Activated naive CD8-positive, alpha-beta T cell treated with anti-CD3 and anti-CD28 coated beads for 36 hours (primary cell): ENCODE data around the gene GSG1L. TPM values are rescaled to one million over a fixed set of nuclear protein-coding genes. Genes with fewer than 3 reads are reported as not detected.

Experiments used
- DNase-seq: peaks from one replicate; pipeline ENCODE4 v3.0.0; 2021
- H3K27ac Mint-ChIP-seq: one replicate; pipeline ENCODE4 v1.8.0; 2022; ENCODE audit warnings: mild to moderate bottlenecking, moderate library complexity, mixed read lengths
- H3K27me3 Mint-ChIP-seq: one replicate; pipeline ENCODE4 v1.8.0; 2022; ENCODE audit warnings: mild to moderate bottlenecking, mixed read lengths
- H3K36me3 Mint-ChIP-seq: one replicate; pipeline ENCODE4 v1.8.0; 2021; ENCODE audit warnings: mild to moderate bottlenecking, mixed read lengths
- H3K4me1 Mint-ChIP-seq: one replicate; pipeline ENCODE4 v1.8.0; 2021; ENCODE audit warnings: mixed read lengths
- H3K4me3 Mint-ChIP-seq: one replicate; pipeline ENCODE4 v1.8.0; 2022; ENCODE audit warnings: mild to moderate bottlenecking, moderate library complexity, mixed read lengths
- H3K9me3 Mint-ChIP-seq: one replicate; pipeline ENCODE4 v1.8.0; 2022; ENCODE audit warnings: mixed read lengths
- total RNA-seq, 2 experiments: library from RNA; stranded (reverse); gene quantifications; one replicate each; pipeline ENCODE4 v1.2.3, GENCODE V29; 2021

Gene GSG1L
- total RNA-seq, 2 experiments from 2014 or later: not detected

- DNase-seq: no peak
- Mint-ChIP-seq H3K4me1 (no peaks in the 10 kb centered on the region), H3K36me3 (peaks cover 33% of the 10 kb centered on the region), H3K27me3 (no peaks in the 10 kb centered on the region), H3K9me3 (no peaks in the 10 kb centered on the region), H3K27ac (no peak overlapping the region), H3K4me3 (no peak overlapping the region)
Observed at GRCh38 chr16:28098959-28099945, 35.7 kb upstream of the GSG1L start.

- Mint-ChIP-seq H3K4me1 (no peaks in the 10 kb centered on the region), H3K9me3 (no peaks in the 10 kb centered on the region), H3K4me3 (no peak overlapping the region), H3K27me3 (no peaks in the 10 kb centered on the region), H3K27ac (peak overlapping the region; percentile 42), H3K36me3 (peaks cover 27% of the 10 kb centered on the region)
- DNase-seq: no peak
Observed at GRCh38 chr16:28098171-28098958, 34.9 kb upstream of the GSG1L start.

- peak overlapping the region; percentile 55 for H3K27ac Mint-ChIP-seq
- no peak overlapping the region for H3K4me3 Mint-ChIP-seq
- H3K9me3 Mint-ChIP-seq: no peaks in the 10 kb centered on the region
- H3K27me3 Mint-ChIP-seq: no peaks in the 10 kb centered on the region
- H3K36me3 Mint-ChIP-seq: peaks cover 23% of the 10 kb centered on the region
- no peak for DNase-seq
- H3K4me1 Mint-ChIP-seq: no peaks in the 10 kb centered on the region
Observed at GRCh38 chr16:28096983-28097899, 33.7 kb upstream of the GSG1L start.

- Mint-ChIP-seq H3K36me3 (peaks cover 9% of the 10 kb centered on the region), H3K9me3 (peaks cover 2% of the 10 kb centered on the region), H3K4me3 (no peak overlapping the region), H3K4me1 (peaks cover 2% of the 10 kb centered on the region), H3K27ac (no peak overlapping the region), H3K27me3 (no peaks in the 10 kb centered on the region)
- DNase-seq: no peak
Observed at GRCh38 chr16:28093385-28093725, 29.8 kb upstream of the GSG1L start.

- no peak for DNase-seq
- H3K9me3 Mint-ChIP-seq: peaks cover 2% of the 10 kb centered on the region
- peaks cover 2% of the 10 kb centered on the region for H3K4me1 Mint-ChIP-seq
- H3K36me3 Mint-ChIP-seq: peaks cover 7% of the 10 kb centered on the region
- no peaks in the 10 kb centered on the region for H3K27me3 Mint-ChIP-seq
- H3K27ac Mint-ChIP-seq: no peak overlapping the region
- no peak overlapping the region for H3K4me3 Mint-ChIP-seq
Observed at GRCh38 chr16:28092721-28093384, 29.3 kb upstream of the GSG1L start.

GRCh38 chr16:28091656-28092055 lies 28.1 kb upstream of the GSG1L start:
- peaks cover 2% of the 10 kb centered on the region for H3K4me1 Mint-ChIP-seq
- no peak overlapping the region for H3K4me3 Mint-ChIP-seq
- DNase-seq: no peak
- no peak overlapping the region for H3K27ac Mint-ChIP-seq
- no peaks in the 10 kb centered on the region for H3K27me3 Mint-ChIP-seq
- peaks cover 2% of the 10 kb centered on the region for H3K9me3 Mint-ChIP-seq
- H3K36me3 Mint-ChIP-seq: peaks cover 2% of the 10 kb centered on the region

GRCh38 chr16:28090646-28091377 lies 27.3 kb upstream of the GSG1L start:
- Mint-ChIP-seq H3K4me3 (no peak overlapping the region), H3K4me1 (peaks cover 2% of the 10 kb centered on the region), H3K27ac (peak overlapping the region; percentile 11), H3K36me3 (no peaks in the 10 kb centered on the region), H3K9me3 (peaks cover 2% of the 10 kb centered on the region), H3K27me3 (no peaks in the 10 kb centered on the region)
- DNase-seq: no peak

- Mint-ChIP-seq H3K36me3 (no peaks in the 10 kb centered on the region), H3K9me3 (peaks cover 2% of the 10 kb centered on the region), H3K4me3 (no peak overlapping the region), H3K4me1 (peaks cover 2% of the 10 kb centered on the region), H3K27ac (peak overlapping the region; percentile 11), H3K27me3 (no peaks in the 10 kb centered on the region)
- no peak for DNase-seq
Observed at GRCh38 chr16:28089992-28090365, 26.5 kb upstream of the GSG1L start.

GRCh38 chr16:28089205-28089991 lies 25.9 kb upstream of the GSG1L start:
- Mint-ChIP-seq H3K27me3 (no peaks in the 10 kb centered on the region), H3K4me1 (peaks cover 2% of the 10 kb centered on the region), H3K4me3 (no peak overlapping the region), H3K27ac (no peak overlapping the region), H3K36me3 (no peaks in the 10 kb centered on the region), H3K9me3 (peaks cover 2% of the 10 kb centered on the region)
- DNase-seq: no peak

GRCh38 chr16:28087675-28088300 lies 24.3 kb upstream of the GSG1L start:
- H3K4me3 Mint-ChIP-seq: no peak overlapping the region
- peaks cover 2% of the 10 kb centered on the region for H3K4me1 Mint-ChIP-seq
- no peaks in the 10 kb centered on the region for H3K27me3 Mint-ChIP-seq
- H3K36me3 Mint-ChIP-seq: no peaks in the 10 kb centered on the region
- H3K9me3 Mint-ChIP-seq: peaks cover 2% of the 10 kb centered on the region
- no peak overlapping the region for H3K27ac Mint-ChIP-seq
- no peak for DNase-seq

- Mint-ChIP-seq H3K4me3 (no peak overlapping the region), H3K27ac (no peak overlapping the region), H3K36me3 (no peaks in the 10 kb centered on the region), H3K27me3 (no peaks in the 10 kb centered on the region), H3K9me3 (peaks cover 2% of the 10 kb centered on the region), H3K4me1 (peaks cover 2% of the 10 kb centered on the region)
- DNase-seq: no peak
Observed at GRCh38 chr16:28087140-28087660, 23.7 kb upstream of the GSG1L start.

- no peaks in the 10 kb centered on the region for H3K27me3 Mint-ChIP-seq
- H3K4me3 Mint-ChIP-seq: no peak overlapping the region
- DNase-seq: no peak
- H3K9me3 Mint-ChIP-seq: peaks cover 2% of the 10 kb centered on the region
- no peak overlapping the region for H3K27ac Mint-ChIP-seq
- peaks cover 2% of the 10 kb centered on the region for H3K4me1 Mint-ChIP-seq
- no peaks in the 10 kb centered on the region for H3K36me3 Mint-ChIP-seq
Observed at GRCh38 chr16:28086186-28087139, 22.9 kb upstream of the GSG1L start.
